NCI-H2196 (cell line): ENCODE data around the gene HLA-A.

Source experiments
- DNase-seq: peaks from one replicate; lab custom pipeline; 2025; ENCODE audit not compliant: unreplicated experiment; lab: John Stamatoyannopoulos, UW

Gene HLA-A

DNA sequence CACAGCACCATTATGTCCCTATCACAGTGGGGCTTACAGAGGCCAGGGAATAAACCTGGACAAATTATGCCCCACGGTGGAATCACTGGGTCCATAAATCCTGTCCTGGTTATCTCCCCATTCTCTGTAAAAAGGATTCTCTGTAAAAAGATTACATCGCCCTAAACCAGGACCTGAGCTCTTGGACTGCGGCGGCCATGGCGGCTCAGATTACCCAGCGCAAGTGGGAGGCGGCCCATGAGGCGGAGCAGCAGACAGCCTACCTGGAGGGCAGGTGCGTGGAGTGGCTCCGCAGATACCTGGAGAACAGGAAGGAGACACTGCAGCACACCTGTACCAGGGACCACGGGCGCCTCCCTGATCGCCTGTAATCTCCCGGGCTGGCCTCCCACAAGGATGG is 8.4 kb upstream of the HLA-A start:
- no peak for DNase-seq

DNA sequence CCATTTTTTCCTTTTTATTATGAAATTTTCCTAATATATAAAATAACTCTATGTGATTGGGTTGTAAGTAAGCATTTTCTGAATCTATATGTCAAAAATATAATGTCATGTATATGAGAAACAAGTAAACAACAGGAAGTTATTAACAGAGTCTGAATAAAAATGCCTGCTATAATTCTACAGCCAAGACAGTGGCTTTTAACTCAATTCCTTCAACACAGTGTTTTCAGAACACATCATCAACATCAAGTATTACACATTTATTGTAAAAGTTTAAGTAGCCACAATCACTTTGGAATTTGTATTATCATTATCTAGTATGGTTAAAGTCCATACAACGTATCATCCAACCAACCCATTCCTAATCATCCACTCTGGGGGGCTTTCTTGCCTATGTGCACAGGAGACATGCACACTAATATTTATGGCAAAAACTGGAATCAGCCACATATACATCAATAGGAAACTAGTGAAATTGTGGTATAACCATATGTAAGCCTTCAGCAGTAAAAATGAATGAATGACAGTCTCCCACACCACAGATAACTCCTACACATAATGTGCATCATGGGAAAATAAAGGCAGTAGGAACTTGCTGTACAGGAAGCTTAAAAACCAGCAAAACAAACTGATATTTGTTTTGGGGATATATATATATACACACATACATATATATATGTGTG is 6.9 kb upstream of the HLA-A start:
- no peak for DNase-seq

DNA sequence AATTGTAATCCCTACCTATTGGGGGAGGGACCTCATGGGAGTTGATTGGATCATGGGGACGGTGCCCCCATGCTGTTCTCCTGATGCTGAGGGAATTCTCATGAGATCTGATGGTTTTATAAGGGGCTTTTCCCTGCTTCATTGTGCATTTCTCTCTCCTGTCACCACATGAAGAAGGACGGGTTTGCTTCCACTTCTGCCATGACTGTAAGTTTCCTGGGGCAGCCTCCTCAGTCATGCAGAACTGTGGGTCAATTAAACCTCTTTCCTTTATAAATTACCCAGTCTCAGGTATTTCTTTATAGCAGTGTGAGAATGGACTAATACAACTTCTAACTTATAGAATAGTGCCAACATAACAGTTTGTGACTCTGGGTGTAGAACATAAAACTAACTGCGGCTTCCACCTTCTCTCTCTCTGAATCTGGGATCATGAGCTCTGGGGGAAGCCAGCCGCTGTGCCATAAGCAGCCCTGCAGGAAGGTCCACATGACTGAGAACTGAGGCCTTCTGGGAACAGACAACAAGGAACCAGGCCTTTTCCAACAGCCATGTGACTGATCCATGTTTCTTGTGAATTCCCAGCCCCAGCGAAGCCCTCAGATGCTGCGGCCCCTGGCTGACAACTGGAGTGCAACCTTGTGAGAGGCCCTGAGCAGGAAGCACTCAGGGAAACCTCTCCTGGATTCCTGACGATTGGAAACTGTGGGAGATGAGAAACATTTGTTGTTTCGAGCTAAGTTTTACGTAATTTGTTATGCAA is 3.4 kb upstream of the HLA-A start:
- DNase-seq, result no peak

- DNase-seq, result no peak
Observed at GRCh38 chr6:29941016-29941415, 1.3 kb upstream of the HLA-A start.

DNA sequence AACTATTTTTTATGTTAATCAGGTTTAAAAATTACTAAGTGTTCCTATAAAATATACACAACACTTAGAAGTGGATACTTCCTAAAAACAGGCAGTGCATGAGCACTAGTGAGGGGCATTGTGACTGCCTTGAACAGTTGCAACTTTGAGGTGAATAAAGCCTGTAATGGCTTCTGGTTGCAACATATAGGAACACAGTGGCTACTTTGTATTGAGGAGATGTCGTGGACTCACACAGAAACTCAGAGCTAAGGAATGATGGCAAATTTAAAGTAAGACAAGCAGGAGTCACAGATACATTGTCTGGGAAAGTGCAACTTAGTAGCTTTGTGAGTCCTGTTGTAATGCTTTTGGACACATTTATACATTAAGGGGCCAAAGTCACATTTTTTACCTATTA is 861 bp upstream of the HLA-A start:
- no peak for DNase-seq

DNA sequence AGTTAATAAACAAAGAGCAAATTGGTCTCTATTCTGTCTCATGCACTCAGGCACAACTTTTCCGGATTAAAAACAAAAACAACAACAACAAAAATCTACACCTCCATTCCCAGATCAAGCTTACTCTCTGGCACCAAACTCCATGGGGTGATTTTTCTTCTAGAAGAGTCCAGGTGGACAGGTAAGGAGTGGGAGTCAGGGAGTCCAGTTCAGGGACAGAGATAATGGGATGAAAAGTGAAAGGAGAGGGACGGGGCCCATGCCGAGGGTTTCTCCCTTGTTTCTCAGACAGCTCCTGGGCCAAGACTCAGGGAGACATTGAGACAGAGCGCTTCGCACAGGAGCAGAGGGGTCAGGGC is 437 bp upstream of the HLA-A start:
- no peak for DNase-seq

GRCh38 chr6:29943053-29943966 is 978 bp downstream of the HLA-A start:
- DNase-seq, result no peak

- no peak for DNase-seq
Observed at GRCh38 chr6:29945281-29945820, 3.0 kb downstream of the HLA-A start.

GRCh38 chr6:29946223-29947076 is 4.1 kb downstream of the HLA-A start:
- no peak for DNase-seq

DNA sequence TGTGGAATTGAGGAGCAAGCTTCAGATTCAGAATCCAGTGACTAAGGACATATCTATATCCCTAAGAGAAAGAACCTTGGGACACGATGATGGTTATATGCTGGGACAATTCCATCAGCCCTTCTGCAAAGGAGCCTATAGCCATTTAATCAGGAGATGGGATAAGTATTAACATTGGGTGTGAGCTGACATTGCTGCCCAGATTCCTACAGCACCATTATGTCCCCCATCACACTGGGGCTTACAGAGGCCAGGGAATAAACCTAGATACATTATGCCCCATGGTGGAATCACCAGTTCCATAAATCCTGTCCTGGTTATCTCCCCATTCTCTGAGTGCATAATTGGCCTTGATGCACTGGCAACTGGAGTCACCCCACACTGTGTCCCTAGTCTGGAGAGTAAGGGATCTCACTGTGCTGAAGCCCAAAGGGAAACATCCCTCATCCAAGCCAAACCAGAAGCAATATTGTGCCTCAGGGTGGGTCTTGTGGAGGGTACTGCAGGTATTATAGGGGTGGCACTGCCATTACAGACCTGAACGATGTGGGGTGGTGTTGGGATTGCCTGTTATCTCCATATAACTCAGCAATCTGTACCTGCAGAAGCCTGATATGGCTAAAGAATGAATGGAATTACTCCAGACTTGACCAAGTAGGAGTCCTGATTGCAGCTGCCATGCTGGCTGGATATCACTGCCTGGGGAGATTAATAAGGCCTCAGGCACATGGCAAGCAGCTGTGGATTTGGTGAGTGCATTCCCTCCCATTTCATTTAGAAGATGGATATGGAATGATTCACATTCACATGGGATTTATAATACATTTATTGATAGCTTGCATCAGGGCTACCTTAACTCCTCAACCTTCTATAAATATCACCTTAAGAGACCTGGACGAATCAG is 5.0 kb downstream of the HLA-A start:
- no peak for DNase-seq

DNA sequence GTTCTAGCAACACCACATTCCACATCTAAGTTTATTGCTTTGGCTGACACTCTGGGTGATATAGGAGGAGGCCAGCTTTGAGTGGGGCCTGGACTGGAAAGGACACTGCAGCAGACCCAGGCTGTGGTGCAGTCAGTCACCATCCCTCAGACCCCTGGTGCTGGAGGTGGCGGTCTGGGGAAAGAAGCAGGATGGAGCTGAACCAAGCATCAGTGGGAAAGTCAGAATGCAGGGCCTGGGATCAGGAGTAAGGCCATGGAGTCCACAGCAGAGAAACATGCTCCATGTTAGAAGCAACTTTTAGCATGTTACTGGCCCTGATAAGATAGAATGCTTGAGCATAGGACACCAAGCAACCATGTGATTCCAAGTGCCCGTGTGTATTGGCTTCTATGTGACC is 5.9 kb downstream of the HLA-A start:
- DNase-seq, result no peak

DNA sequence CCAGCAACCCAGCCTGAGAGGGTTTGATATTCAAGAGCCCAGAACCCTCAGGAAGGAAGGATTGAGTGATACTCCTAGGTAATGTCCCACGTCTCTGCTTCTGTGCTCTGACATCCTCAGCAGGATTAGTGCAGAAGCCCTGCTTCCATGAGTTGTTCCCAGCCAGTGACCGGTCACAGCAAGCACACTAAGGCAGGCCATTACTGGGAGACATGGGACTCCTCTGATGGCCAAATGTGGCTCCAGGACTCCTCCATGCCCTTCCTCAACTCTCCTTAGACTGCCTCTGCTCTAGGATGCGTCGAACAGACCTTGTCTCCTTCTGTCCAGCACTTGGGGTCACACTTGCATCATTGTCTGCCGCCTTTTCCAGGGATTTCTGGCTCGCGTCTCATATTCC is 7.6 kb downstream of the HLA-A start:
- no peak for DNase-seq

- DNase-seq, result no peak
Observed at GRCh38 chr6:29951882-29952281, 9.6 kb downstream of the HLA-A start.

DNA sequence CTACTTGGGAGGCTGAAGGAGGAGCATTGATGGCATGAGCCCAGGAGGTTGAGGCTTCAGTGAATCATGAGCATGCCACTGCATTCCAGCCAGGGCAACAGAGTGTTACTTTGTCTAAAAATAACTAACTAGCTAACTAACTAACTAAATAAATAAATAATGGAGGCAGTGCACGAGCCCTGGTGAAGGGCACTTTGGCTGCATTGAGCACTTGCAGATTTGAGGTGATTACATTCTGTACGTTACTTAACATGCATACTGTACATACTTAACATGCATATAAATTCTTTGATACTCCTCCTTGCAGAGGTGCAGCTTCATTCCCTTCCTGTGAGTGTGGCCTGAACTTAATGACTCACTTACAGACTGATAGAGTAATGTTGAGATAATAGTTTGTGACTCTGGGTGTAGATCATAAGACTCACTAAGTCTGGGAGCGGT is 10.7 kb downstream of the HLA-A start:
- DNase-seq, result no peak

DNA sequence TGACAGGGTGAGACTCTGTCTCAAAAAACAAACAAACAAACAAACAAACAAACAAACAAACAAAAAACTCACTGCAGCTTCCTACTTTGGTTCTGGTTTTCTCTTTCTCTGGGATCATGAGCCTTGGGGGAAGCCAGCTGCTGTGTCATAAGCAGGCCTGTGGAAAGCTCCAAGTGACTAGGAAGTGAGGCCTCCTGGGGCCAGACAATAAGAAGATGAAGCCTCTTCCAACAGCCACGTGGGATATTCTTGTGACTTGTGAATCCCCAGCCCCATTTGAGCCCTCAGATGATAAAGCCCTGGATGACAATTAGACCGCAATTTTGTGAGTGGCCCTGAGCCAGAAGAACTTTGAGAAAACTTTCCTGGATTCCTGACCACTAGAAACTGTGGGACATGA is 11.4 kb downstream of the HLA-A start:
- DNase-seq, result no peak

DNA sequence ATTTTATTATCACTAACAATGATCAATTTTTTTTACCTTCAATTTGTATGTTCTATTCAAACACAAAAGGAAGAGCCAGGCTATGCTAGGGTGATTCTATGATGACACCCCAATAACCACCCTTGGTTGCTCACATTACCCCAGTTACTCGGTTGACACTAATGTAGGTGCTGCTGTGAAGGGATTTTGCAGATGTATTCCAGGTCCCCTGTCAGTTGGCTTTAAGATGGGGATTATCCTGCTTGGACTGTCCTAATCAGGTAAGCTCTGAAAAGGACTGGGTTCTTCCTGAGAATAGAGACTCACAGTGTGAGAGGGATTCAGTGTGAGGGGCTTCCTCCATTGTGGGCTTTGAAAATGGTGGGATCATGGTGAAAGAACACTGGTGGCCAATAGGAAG is 11.9 kb downstream of the HLA-A start:
- DNase-seq, result no peak

- no peak for DNase-seq
Observed at GRCh38 chr6:29955783-29956182, 13.5 kb downstream of the HLA-A start.

DNA sequence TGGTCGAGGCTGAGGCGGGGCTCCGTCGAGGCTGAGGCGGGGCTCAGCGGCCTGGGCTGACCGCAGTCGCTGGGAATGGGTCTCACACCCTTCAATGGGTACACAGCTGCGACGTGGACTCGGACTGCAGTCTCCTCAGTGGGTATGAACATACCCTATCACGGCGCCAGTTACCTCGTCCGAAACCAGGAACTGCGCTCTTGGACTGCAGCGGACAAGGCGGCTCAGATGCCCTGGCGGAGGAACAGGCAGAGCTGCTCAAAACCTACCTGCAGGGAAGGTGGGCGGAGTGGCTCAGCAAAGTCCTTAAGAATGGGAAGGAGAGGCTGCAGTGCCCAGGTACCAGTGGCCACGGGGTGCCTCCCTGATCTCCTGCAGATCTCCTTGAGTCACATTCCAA is 14.2 kb downstream of the HLA-A start:
- no peak for DNase-seq

DNA sequence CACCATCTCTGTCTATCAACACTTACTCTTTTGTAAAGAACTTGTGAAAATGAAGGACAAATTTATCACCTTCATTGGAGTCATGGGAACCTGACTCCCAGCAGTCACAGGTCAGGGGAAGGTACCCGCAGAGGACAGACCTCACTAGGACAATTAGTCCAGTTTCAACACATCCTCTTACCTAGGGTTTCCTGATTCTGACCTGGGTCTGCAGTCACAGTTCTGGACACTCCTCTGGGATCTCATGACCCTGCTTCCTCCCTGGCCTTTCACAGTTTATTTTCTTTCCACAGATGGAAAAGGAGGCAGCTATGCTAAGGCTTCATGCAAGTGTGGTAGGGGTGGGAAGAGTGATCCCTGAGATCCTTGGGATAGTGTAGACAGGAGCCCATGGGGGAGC is 15.7 kb downstream of the HLA-A start:
- DNase-seq, result no peak

DNA sequence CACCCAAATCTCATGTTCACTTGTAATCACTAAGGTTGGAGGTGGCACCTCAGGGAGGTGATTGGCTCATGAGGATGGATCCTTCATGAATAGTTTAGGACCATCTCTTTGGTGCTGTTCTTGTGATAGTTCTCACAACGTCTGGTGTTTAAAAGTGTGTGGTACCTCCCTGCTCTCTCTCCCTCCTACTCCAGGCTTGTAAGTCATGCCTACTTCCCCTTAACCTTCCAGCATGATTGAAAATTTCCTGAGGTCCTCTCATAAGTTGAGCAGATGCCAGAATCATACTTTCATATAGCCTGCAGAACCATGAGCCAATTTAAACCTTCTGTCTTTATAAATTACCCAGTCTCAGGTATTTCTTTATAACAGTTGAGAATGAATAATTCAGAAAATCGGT is 16.6 kb downstream of the HLA-A start:
- DNase-seq, result no peak
